ENCODE measurements around the gene TPSAB1.

TPSAB1 gene

DNA sequence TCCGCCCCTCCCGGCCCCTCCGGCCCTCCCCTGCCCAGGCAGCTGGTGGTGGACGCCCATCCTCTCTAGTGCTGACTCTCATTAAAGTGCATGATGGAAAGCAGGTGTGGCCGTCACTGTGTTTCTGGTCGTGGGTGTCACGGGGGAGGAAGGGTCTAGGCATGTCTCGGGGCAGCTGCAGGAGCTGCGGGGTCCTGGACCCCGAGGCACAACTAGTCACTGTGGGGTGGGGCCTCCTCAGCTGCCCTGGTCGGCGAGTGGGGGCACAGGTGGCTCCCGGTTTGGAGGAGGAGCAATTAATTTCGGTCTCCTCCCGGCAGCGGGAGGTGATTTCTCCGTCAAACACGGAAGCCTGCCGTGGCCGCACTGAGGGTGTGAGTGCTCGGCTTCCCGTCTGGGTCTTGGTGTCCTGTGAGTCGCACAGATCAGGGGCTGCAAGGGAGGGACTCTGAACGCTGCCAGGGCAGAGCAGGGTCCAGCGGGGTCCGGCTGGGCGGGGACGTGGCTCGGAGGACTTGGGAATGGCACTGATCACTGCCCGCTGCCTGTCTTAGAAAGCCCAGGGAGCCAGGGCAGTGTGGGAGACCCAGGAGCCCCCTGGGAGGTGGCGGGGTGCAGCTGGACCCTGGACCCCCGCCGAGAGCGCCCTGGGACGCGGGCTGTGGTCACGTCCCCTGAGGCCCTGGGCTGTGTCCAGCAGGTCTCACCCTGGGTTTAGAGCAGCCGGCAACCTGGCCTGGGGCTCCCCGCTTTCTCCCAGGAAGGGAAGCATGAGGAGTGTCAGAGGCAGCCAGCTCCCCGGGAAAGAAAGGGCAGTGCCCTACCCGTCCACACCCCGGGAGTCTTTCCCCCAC, 18.6 kb downstream of the TPSAB1 start:
- TF ChIP-seq EZH2phosphoT487 (IDR thresholded peaks at IDR 0.05; ENCODE audit: low read depth), result no peak
- TF ChIP-seq, protein P1, sequence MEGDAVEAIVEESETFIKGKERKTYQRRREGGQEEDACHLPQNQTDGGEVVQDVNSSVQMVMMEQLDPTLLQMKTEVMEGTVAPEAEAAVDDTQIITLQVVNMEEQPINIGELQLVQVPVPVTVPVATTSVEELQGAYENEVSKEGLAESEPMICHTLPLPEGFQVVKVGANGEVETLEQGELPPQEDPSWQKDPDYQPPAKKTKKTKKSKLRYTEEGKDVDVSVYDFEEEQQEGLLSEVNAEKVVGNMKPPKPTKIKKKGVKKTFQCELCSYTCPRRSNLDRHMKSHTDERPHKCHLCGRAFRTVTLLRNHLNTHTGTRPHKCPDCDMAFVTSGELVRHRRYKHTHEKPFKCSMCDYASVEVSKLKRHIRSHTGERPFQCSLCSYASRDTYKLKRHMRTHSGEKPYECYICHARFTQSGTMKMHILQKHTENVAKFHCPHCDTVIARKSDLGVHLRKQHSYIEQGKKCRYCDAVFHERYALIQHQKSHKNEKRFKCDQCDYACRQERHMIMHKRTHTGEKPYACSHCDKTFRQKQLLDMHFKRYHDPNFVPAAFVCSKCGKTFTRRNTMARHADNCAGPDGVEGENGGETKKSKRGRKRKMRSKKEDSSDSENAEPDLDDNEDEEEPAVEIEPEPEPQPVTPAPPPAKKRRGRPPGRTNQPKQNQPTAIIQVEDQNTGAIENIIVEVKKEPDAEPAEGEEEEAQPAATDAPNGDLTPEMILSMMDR (IDR thresholded peaks at IDR 0.05; ENCODE audit: low read depth, low read length), result no peak
- no peaks in the 10 kb centered on the region for H3K4me1 ChIP-seq (ENCODE audit: low read length)
- no peaks in the 10 kb centered on the region for H3K36me3 ChIP-seq (replicated peaks; ENCODE audit: low read depth, low read length)
- no peaks in the 10 kb centered on the region for H3K27me3 ChIP-seq (ENCODE audit: low read depth, low read length)
- no peak overlapping the region for H3K9ac ChIP-seq (ENCODE audit: low read length)
- H4K20me1 ChIP-seq (ENCODE audit: insufficient read depth, low read length), result no peaks in the 10 kb centered on the region
- H3K4me2 ChIP-seq (ENCODE audit: low read length), result no peak overlapping the region
- H3K4me3 ChIP-seq (ENCODE audit: low read length), result no peak overlapping the region
- no peak overlapping the region for H2AFZ ChIP-seq (ENCODE audit: low read depth, low read length)
- H3K27ac ChIP-seq (ENCODE audit: low read length), result no peak overlapping the region
- H3K79me2 ChIP-seq (ENCODE audit: low read length), result no peaks in the 10 kb centered on the region
- no peaks in the 10 kb centered on the region for H3K9me3 ChIP-seq (ENCODE audit: insufficient read depth, low read length)

DNA sequence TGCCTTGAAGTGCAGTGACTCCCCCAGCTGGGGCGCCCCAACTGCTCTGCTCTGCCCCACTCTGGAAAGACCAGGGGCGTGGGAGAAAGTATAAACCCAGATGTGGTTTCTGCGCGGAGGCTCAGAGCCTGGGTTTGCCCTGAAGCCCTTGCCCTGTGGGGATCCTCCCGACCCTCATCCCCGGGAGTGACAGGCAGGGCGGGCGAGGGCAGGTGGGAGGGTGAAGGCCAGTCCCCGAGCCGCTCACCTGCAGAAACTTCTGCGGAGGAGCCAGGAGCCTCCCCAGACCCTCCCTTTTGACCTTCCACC, 19.2 kb downstream of the TPSAB1 start:
- Histone ChIP-seq H3K4me2 (ENCODE audit: low read length) (no peak overlapping the region), H3K27me3 (ENCODE audit: low read depth, low read length) (no peaks in the 10 kb centered on the region), H3K36me3 (replicated peaks; ENCODE audit: low read depth, low read length) (no peaks in the 10 kb centered on the region), H3K4me3 (ENCODE audit: low read length) (no peak overlapping the region), H2AFZ (ENCODE audit: low read depth, low read length) (no peak overlapping the region), H3K79me2 (ENCODE audit: low read length) (no peaks in the 10 kb centered on the region), H3K27ac (ENCODE audit: low read length) (no peak overlapping the region), H4K20me1 (ENCODE audit: insufficient read depth, low read length) (no peaks in the 10 kb centered on the region), H3K4me1 (ENCODE audit: low read length) (no peaks in the 10 kb centered on the region), H3K9me3 (ENCODE audit: insufficient read depth, low read length) (no peaks in the 10 kb centered on the region), H3K9ac (ENCODE audit: low read length) (no peak overlapping the region)
- TF ChIP-seq, protein P1 (IDR thresholded peaks at IDR 0.05; ENCODE audit: low read depth, low read length), result no peak
- no peak for TF ChIP-seq EZH2phosphoT487 (IDR thresholded peaks at IDR 0.05; ENCODE audit: low read depth)

DNA sequence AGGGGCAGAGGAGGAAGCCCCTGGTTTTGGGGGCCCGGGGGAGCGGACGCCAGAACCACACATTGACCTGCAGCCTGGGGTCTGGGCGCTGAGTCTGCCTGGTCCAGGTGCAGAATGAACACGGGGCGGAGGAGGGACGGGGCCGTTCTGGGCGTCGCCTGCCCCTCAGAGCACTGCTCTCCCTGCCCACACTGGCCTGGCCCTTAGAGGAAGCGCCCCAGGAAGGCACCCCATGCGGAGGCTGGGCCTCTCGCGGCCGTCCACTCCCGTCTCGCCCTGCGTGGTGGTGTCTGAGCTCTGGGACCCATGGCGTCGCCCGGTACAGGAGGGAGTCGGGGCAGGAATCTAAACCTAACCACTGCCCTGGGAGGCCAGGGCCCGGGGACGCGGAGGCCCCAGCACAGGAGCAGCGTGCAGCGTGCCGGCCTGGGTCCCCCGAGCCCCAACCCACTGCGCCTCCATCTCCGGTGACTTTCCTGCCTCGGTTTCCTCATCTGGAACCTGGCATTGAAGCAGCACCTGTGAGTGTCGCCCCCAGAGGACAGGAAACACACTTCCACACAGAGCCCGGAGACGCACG, 19.7 kb downstream of the TPSAB1 start:
- Histone ChIP-seq H3K36me3 (replicated peaks; ENCODE audit: low read depth, low read length) (no peaks in the 10 kb centered on the region), H2AFZ (ENCODE audit: low read depth, low read length) (no peak overlapping the region), H3K9ac (ENCODE audit: low read length) (no peak overlapping the region), H3K9me3 (ENCODE audit: insufficient read depth, low read length) (no peaks in the 10 kb centered on the region), H3K4me1 (ENCODE audit: low read length) (no peaks in the 10 kb centered on the region), H3K27me3 (ENCODE audit: low read depth, low read length) (no peaks in the 10 kb centered on the region), H3K4me3 (ENCODE audit: low read length) (no peak overlapping the region), H3K27ac (ENCODE audit: low read length) (no peak overlapping the region), H3K79me2 (ENCODE audit: low read length) (no peaks in the 10 kb centered on the region), H3K4me2 (ENCODE audit: low read length) (no peak overlapping the region), H4K20me1 (ENCODE audit: insufficient read depth, low read length) (no peaks in the 10 kb centered on the region)
- TF ChIP-seq, protein P1 (IDR thresholded peaks at IDR 0.05; ENCODE audit: low read depth, low read length), result no peak
- no peak for TF ChIP-seq EZH2phosphoT487 (IDR thresholded peaks at IDR 0.05; ENCODE audit: low read depth)

DNA sequence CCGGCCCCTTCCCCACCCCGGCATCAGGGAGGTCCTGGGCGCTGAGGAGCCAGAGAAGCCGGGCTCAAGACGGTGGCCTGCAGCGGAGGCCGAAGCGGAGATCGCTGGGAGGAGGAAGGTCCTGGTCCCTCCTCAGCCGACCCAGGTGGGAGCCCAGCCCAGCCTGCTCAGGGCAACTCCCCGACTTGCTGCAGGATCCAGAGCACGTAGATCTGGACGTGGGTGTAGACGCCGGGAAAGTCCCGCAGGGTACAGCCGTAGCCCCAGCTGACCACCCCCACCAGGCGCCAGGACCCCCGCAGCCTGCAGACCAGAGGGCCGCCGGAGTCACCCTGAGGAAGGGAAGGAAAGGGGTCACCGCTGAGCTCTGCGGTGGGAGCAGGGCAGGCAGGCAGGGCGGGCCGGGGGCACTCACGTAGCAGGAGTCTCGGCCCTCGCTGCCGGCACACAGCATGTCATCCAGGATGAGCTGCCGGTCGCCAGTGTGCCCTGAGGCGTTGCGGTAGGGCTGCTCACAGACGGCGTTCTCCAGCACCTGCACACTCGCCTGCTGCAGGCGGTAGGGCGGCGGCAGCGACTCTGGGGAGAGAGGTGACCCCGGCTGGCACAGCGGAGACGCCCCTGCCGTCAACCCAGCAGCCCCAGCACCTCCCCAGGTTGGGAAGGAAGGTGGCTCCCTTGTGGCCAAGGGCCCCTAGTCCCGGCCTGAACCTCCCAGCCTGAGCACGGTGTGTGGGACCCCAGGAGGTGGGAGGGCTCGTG, 20.8 kb downstream of the TPSAB1 start:
- no peaks in the 10 kb centered on the region for H3K27me3 ChIP-seq (ENCODE audit: low read depth, low read length)
- no peak overlapping the region for H3K27ac ChIP-seq (ENCODE audit: low read length)
- H4K20me1 ChIP-seq (ENCODE audit: insufficient read depth, low read length), result no peaks in the 10 kb centered on the region
- no peaks in the 10 kb centered on the region for H3K9me3 ChIP-seq (ENCODE audit: insufficient read depth, low read length)
- H3K4me3 ChIP-seq (ENCODE audit: low read length), result no peak overlapping the region
- no peak overlapping the region for H3K4me2 ChIP-seq (ENCODE audit: low read length)
- no peak for TF ChIP-seq EZH2phosphoT487 (IDR thresholded peaks at IDR 0.05; ENCODE audit: low read depth)
- TF ChIP-seq, protein P1 (IDR thresholded peaks at IDR 0.05; ENCODE audit: low read depth, low read length), result no peak
- no peak overlapping the region for H3K9ac ChIP-seq (ENCODE audit: low read length)
- no peaks in the 10 kb centered on the region for H3K4me1 ChIP-seq (ENCODE audit: low read length)
- H2AFZ ChIP-seq (ENCODE audit: low read depth, low read length), result no peak overlapping the region
- H3K79me2 ChIP-seq (ENCODE audit: low read length), result no peaks in the 10 kb centered on the region
- no peaks in the 10 kb centered on the region for H3K36me3 ChIP-seq (replicated peaks; ENCODE audit: low read depth, low read length)
